Left lung (tissue), 10 donors: Measurements from ENCODE around the gene LTC4S. TPM values are rescaled to one million over a fixed set of nuclear protein-coding genes. Genes with fewer than 3 reads are reported as not detected.

Source experiments
- ATAC-seq: fragments of 200-7000 bp; cut with Tn5 transposase; one replicate; pipeline ENCODE4 v1.9.1; 2020; ENCODE audit warnings: moderate library complexity
- DNase-seq, 4 donors: peaks; one replicate each; pipeline ENCODE4 v3.0.0-alpha.2; 2013 to 2020
- H3K27ac ChIP-seq, 2 donors: fragments of 200-600 bp; sonication (generic) in 1 of 2; one replicate each; pipeline versions ENCODE4 v1.5.0 to v1.8.0; 2020 to 2021
- H3K27me3 ChIP-seq, 2 donors: fragments of 200-600 bp; sonication (generic) in 1 of 2; one replicate each; pipeline versions ENCODE4 v1.5.0 to v1.8.0; 2020 to 2021
- H3K36me3 ChIP-seq, 2 donors: fragments of 200-600 bp; sonication (generic) in 1 of 2; one replicate each; pipeline versions ENCODE4 v1.5.0 to v1.8.0; 2020 to 2021
- H3K4me1 ChIP-seq, 2 donors: fragments of 200-600 bp; one replicate each; pipeline ENCODE4 v1.8.0; 2021
- H3K4me3 ChIP-seq, 2 donors: fragments of 200-600 bp; sonication (generic) in 1 of 2; one replicate each; pipeline versions ENCODE4 v1.5.0 to v1.8.0; 2020 to 2021; ENCODE audit warnings: mild to moderate bottlenecking in 1 of 2
- H3K9me3 ChIP-seq, 2 donors: fragments of 200-600 bp; sonication (generic) in 1 of 2; one replicate each; pipeline versions ENCODE4 v1.5.0 to v1.8.0; 2020 to 2021
- CTCF ChIP-seq, 2 donors: fragments of 200-600 bp; sonication (generic) in 1 of 2; IDR thresholded peaks; one replicate each; pipeline versions ENCODE4 v1.5.0 to v1.8.0; 2021; ENCODE audit warnings: antibody characterized with exemption in 2 of 2
- intact Hi-C, 2 donors: fragments of 100-400 bp; cut with DNase I; formaldehyde crosslinking; loops; one replicate each; pipeline versions ENCODE4 v1.11.2 to v1.14.2; 2022
- polyA plus RNA-seq, 6 donors: library from polyadenylated mRNA; unstranded; fragments of 120-200 nt; gene quantifications; one replicate each; pipeline ENCODE4 v1.2.1, GENCODE V29; 2013; ENCODE audit not compliant: insufficient read length in 6 of 6
- total RNA-seq, 2 donors: library from RNA; stranded (reverse); fragmentation: NEBNext Ultra II Directional; extraction: Animal tissue kit (Norgen Biotek cat#: 25700); gene quantifications; one replicate each; pipeline ENCODE4 v1.2.1, GENCODE V29; 2021
- donor health status: DM: no; HTN: yes; CAD: no.
- donor health status: DM: no; HTN: no; CAD: no.

Gene LTC4S
- total and polyA plus RNA-seq, 8 donors, result 3.0 to 19.6 (median 5.0) TPM

- ATAC-seq (no peak), DNase-seq (peak in 1 of 4 donors; percentile 26)
- intact Hi-C loops, result loop anchor here in 1 of 2 donors (10.0 kb wide), 1 partner anchor 136 kb away; the partner anchor contains the start of gene TBC1D9B
- H3K9me3 ChIP-seq, result no peaks in the 10 kb centered on the region
- no peak for TF ChIP-seq CTCF (IDR thresholded peaks at IDR 0.05)
- peaks cover 1 to 89% of the 10 kb centered on the region in 2 donors for H3K4me1 ChIP-seq
- H3K27me3 ChIP-seq, result no peaks in the 10 kb centered on the region
- H3K36me3 ChIP-seq, result peaks cover 0 to 85% of the 10 kb centered on the region in 2 donors
- no peak overlapping the region for H3K4me3 ChIP-seq
- H3K27ac ChIP-seq, result no peak overlapping the region
These were observed 25.3 kb upstream of the LTC4S start for GRCh38 chr5:179768326-179769085.

- no peak for DNase-seq
- intact Hi-C loops, result loop anchor here in 1 of 2 donors (10.0 kb wide), 1 partner anchor 136 kb away; the partner anchor contains the start of gene TBC1D9B
- Histone ChIP-seq H3K27ac (no peak overlapping the region), H3K4me1 (peaks cover 0 to 81% of the 10 kb centered on the region in 2 donors), H3K27me3 (no peaks in the 10 kb centered on the region), H3K9me3 (no peaks in the 10 kb centered on the region), H3K36me3 (peaks cover 0 to 93% of the 10 kb centered on the region in 2 donors), H3K4me3 (no peak overlapping the region)
- ATAC-seq, result no peak
- no peak for TF ChIP-seq CTCF (IDR thresholded peaks at IDR 0.05)
These were observed 24.5 kb upstream of the LTC4S start for GRCh38 chr5:179769271-179769670.

- no peaks in the 10 kb centered on the region for H3K9me3 ChIP-seq
- H3K4me1 ChIP-seq, result peaks cover 0 to 76% of the 10 kb centered on the region in 2 donors
- H3K36me3 ChIP-seq, result peaks cover 0 to 98% of the 10 kb centered on the region in 2 donors
- H3K4me3 ChIP-seq, result no peak overlapping the region
- no peak overlapping the region for H3K27ac ChIP-seq
- DNase-seq (no peak), ATAC-seq (no peak)
- intact Hi-C loops, result loop anchor here in 1 of 2 donors (10.0 kb wide), 1 partner anchor 135 kb away; the partner anchor contains the start of gene TBC1D9B
- TF ChIP-seq CTCF (IDR thresholded peaks at IDR 0.05), result no peak
- no peaks in the 10 kb centered on the region for H3K27me3 ChIP-seq
These were observed 24.0 kb upstream of the LTC4S start for GRCh38 chr5:179769796-179770195.

- Histone ChIP-seq H3K27ac (no peak overlapping the region), H3K4me3 (no peak overlapping the region), H3K4me1 (peaks cover 0 to 76% of the 10 kb centered on the region in 2 donors), H3K27me3 (no peaks in the 10 kb centered on the region), H3K36me3 (peaks cover 0 to 100% of the 10 kb centered on the region in 2 donors), H3K9me3 (no peaks in the 10 kb centered on the region)
- TF ChIP-seq CTCF (IDR thresholded peaks at IDR 0.05), result no peak
- ATAC-seq, result no peak
- DNase-seq, result no peak
- intact Hi-C loops, result no loop called here
These were observed 22.4 kb upstream of the LTC4S start for GRCh38 chr5:179771311-179771895.

GRCh38 chr5:179772351-179772750 is 21.4 kb upstream of the LTC4S start:
- TF ChIP-seq CTCF (IDR thresholded peaks at IDR 0.05), result no peak
- intact Hi-C loops, result no loop called here
- Histone ChIP-seq H3K4me3 (no peak overlapping the region), H3K27ac (peak overlapping the region in 1 of 2 donors; percentile 15), H3K4me1 (peaks cover 0 to 75% of the 10 kb centered on the region in 2 donors), H3K27me3 (no peaks in the 10 kb centered on the region), H3K9me3 (no peaks in the 10 kb centered on the region), H3K36me3 (peaks cover 0 to 99% of the 10 kb centered on the region in 2 donors)
- ATAC-seq, result no peak
- DNase-seq, result no peak
